Caki2 (cell line): ENCODE measurements around the gene CCL20. TPM values are rescaled to one million over a fixed set of nuclear protein-coding genes. Genes with fewer than 3 reads are reported as not detected.

ENCODE experiments used
- DNase-seq: peaks from one replicate; pipeline ENCODE4 v3.0.0-alpha.2; 2015; ENCODE audit warnings: low read depth
- in situ Hi-C: cut with HindIII; loops from 2 replicates; pipeline ENCODE4 v1.10.0; 2016; ENCODE audit warnings: low sequenced_read_pairs, low pct_unique_long_range_greater_than_20kb, mixed read lengths
- total RNA-seq: library from RNA; depleted of rRNA; stranded (reverse); fragments of >200 nt; shearing (Covaris generic); gene quantifications from 2 replicates; pipeline ENCODE4 v1.2.3, GENCODE V29; 2014; ENCODE audit warnings: low replicate concordance; rRNA removed

The CCL20 gene
- total RNA-seq, 1 experiment from 2014 or later = 0.95 TPM

DNA sequence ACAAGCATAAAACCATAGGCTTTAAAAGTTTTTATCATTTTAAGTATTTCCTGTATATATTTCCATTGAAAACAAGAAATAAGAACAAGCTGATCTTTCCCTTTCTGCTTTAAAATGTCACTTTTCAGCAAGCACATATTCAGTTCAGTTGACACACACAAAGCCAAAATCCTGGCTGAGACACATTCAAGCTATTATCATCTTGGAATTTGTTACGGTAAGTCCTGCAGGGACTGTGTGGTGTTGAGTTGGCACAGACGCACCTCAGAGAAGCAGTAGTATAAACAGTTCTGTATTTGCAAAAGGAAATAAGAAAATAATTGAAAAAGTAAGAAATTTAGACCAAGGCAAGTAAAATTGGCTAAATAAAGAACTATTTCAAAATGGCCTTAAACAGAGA is 47.4 kb downstream of the CCL20 start:
- in situ Hi-C loops = no loop called here
- DNase-seq = no peak

DNA sequence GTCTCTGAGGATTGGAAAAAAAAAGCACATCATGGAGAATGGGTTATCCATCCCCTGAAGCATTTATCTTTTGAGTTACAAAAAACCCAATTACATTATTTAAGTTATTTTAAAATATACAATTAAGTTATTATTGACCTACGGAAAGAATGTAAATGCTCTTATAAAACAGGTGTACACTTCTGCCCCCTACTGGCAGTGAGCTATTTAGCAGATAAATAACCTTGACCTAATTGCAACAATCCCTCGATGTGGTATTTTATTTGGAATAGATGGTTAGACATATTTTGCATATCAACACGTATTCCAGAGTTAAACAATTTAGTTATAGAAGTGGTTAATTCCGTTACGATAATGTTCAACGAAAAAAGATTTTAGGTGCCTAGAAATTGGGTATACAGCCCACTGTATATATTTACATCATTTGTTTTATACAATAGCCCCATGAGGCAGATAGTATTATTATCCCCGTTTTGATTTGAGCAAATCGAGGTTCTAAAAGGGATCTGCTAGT is 48.6 kb downstream of the CCL20 start:
- peak; percentile 41 for DNase-seq
- in situ Hi-C loops = no loop called here

DNA sequence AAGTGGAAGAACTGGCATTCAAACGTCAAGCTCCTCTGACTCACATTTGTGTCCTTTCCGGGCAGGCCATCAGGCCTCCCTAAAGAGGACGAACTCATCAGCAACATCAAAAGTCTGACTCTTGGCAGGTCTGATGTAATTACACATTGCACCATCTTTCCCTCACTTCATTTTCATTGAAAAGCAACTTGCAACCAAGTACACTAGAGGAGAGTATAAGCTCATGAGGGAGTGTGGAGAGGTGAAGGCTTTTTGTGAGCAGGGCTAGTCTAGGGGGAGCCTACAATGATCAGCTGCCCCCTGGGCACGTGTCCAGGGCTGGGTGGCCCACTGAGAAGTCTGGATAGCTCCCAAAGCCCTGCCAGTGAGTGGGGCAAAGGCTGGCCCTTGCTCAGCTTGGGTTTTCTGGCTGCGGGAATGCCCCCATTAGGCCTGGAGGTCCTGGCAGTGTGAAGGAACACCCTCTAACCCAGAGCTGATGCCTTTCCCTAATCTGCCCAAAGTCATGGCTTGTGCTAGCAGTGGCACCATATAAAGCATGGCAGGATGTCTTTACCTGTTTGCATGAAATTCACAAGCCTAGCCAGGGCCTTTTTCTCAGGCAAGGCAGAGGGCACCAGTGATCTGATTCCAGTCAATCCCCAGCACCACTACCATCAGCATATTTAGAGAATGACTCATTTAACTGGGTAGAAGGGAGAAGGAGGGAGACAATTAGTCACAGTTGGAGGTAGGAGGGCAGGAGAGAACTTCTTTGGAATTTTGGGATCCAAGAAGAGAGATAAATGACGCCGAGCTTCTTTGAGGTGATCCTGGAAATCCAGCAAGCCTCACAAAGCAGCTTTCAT is 49.3 kb downstream of the CCL20 start:
- in situ Hi-C loops = no loop called here

DNA sequence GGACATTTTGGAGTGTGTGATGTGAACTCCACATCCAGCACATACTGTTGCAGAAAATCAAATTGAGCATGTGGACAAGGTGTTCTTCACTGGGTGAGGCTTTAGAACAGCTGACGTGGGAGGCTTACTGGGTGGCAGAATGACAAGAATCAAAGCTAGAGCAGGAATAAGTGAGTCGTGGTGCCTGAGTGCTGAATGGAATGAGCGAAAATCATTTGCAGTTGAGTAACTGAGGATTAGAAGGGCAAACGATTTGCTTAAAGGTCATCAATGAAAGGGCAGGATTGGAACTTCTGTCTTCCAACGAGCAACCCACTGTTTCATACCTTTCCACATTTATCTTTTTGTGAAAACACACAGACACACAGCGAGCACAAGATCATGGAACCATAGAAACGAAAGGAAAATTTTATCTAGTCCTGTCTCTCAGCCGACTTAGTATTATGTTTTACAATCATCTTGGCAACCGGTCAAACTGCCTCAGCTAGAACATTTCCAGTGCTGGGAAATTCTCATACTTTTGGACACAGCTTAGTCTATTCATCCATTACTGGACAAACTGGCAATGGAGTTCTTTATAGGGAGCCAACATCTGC is 50.6 kb downstream of the CCL20 start:
- no peak for DNase-seq
- in situ Hi-C loops = no loop called here

More for the DNA sequence above, 49.3 kb downstream of the CCL20 start:
- peak; percentile 88 for DNase-seq

DNA sequence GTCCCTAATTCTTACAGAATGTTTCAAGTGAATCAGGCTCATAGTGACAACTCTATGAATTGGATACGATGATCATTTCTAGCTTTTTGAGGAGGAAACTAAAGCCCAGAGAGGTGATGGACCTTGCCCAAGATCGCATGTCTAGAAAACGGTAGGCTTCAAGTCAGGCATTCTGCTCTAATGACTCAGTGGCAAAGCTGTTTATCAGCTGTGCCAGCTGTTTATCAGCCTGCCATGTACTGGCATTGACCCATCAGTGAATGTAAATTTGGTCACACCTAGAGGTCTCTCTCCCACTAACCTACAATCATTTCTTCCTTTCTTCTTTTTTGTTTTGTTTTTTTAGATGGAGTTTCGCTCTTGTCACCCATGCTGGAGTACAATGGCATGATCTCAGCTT is 51.6 kb downstream of the CCL20 start:
- DNase-seq = no peak
- in situ Hi-C loops = no loop called here

Other genes starting within 250 kb of the CCL20 start
- gene SCYGR2, start 214.9 kb upstream of the CCL20 start, total RNA-seq = not detected in 2 replicates
- not detected in 2 replicates for gene SCYGR3, start 199.0 kb upstream of the CCL20 start, total RNA-seq
- gene SCYGR4, start 196.3 kb upstream of the CCL20 start, total RNA-seq = not detected in 2 replicates
- not detected in 2 replicates for gene SCYGR5, start 147.0 kb upstream of the CCL20 start, total RNA-seq
- 0.52 and 1.0 TPM in 2 replicates for gene SLC19A3, start 95.8 kb upstream of the CCL20 start, total RNA-seq
- gene SCYGR6, start 89.1 kb upstream of the CCL20 start, total RNA-seq = not detected in 2 replicates
- not detected in 2 replicates for gene SCYGR7, start 85.5 kb upstream of the CCL20 start, total RNA-seq
- not detected in 2 replicates for gene SCYGR8, start 67.9 kb upstream of the CCL20 start, total RNA-seq
- gene DAW1, start 57.8 kb downstream of the CCL20 start, total RNA-seq = 3.4 and 4.3 TPM in 2 replicates